Skeletal muscle tissue (tissue), 4 donors: ENCODE data around the gene ANKRD31. TPM values are rescaled to one million over a fixed set of nuclear protein-coding genes. Genes with fewer than 3 reads are reported as not detected.

Experiments
- H3K27ac ChIP-seq: one replicate; pipeline ENCODE4 v1.7.0; 2013; ENCODE audit warnings: mild to moderate bottlenecking, low read depth, low read length, inconsistent platforms
- H3K27me3 ChIP-seq, 3 donors: one replicate each; pipeline ENCODE4 v1.7.0; 2013; ENCODE audit warnings: low read length in 3 of 3; ENCODE audit not compliant: control insufficient read depth in 3 of 3, insufficient read depth in 3 of 3
- H3K36me3 ChIP-seq, 3 donors: one replicate each; pipeline ENCODE4 v1.7.0; 2013; ENCODE audit warnings: low read length in 3 of 3; ENCODE audit not compliant: control insufficient read depth in 3 of 3, insufficient read depth in 3 of 3
- H3K4me1 ChIP-seq, 3 donors: one replicate each; pipeline ENCODE4 v1.7.0; 2013; ENCODE audit warnings: low read length in 3 of 3, mild to moderate bottlenecking in 3 of 3; ENCODE audit not compliant: control insufficient read depth in 3 of 3, insufficient read depth in 3 of 3
- H3K4me3 ChIP-seq, 3 donors: one replicate each; pipeline ENCODE4 v1.7.0; 2013; ENCODE audit warnings: low read length in 3 of 3
- H3K9ac ChIP-seq, 3 donors: one replicate each; pipeline ENCODE4 v1.7.0; 2013; ENCODE audit warnings: low read length in 3 of 3, mild to moderate bottlenecking in 3 of 3, moderate library complexity in 2 of 3, low read depth in 1 of 3
- H3K9me3 ChIP-seq, 3 donors: one replicate each; pipeline ENCODE4 v1.7.0; 2013; ENCODE audit warnings: low read length in 3 of 3; ENCODE audit not compliant: control insufficient read depth in 3 of 3
- total RNA-seq: library from RNA; depleted of rRNA; stranded (reverse); fragments of >200 nt; gene quantifications from one replicate; pipeline ENCODE4 v1.2.3, GENCODE V29; 2014
- donor health status: Osteomylitis.

The ANKRD31 gene
- total RNA-seq, 1 donor from 2014 or later = under 0.01 TPM

DNA sequence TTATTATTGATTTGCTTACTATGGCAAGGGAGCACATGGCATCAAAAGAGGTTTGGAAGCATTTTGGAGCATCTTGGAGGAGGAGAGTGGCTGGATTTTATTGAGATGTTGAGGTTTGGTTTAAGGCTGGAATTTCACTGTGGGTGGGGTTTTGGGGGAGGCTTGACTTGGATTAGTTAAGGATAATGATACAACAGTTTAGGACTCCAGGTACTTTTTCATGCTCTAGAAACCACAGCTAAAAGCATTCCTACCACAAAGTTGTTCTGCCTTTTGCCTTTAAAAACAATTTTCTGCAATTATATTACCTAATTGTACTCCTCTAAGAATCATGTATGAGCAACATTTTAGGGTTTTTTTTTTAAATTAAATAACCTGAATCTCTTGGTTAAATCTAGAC, 189.3 kb downstream of the ANKRD31 start:
- no peaks in the 10 kb centered on the region for H3K9me3 ChIP-seq
- H3K4me1 ChIP-seq = peaks cover 6 to 16% (median 7%) of the 10 kb centered on the region in 3 donors
- H3K27ac ChIP-seq = no peak overlapping the region
- H3K36me3 ChIP-seq = peaks cover 0 to 4% (median 0%) of the 10 kb centered on the region in 3 donors
- H3K4me3 ChIP-seq = no peak overlapping the region
- H3K27me3 ChIP-seq = no peaks in the 10 kb centered on the region
- H3K9ac ChIP-seq = no peak overlapping the region

DNA sequence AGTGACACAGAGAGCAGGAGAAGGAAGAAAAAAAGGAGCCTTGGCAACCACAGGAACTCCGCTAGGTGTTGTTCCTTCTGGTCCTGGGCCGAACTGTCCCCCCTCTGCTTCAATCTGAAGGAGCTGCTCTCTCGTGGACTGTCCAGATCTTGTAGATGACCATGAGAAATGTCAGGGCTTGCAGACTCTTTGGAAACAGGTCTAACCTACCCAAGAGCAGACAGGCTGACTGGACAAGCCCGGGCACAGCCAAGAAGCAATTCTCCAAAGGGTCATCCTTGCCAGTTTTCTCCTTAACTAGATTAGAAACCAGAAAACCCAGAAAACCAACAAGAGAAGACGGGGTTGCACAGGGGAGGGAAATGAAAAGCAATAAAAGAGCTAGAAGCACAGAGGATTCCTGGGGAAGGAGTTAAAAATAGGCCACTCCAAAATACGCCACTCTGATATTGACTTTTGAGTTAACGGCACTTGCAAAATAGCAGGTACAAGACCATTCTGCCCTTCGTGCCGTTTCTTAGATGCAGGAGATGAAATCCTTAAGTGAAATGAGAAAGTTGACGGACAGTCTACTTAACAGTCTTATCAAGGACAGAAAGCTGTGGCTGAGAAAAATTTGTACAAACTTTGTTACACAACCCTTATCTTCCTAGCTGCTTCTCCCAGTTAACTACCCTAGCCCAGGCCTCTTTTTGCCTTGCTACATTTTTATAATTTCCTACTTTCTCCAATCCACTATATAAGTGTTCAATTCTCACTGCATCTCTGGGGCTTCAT, 190.1 kb downstream of the ANKRD31 start:
- no peaks in the 10 kb centered on the region for H3K27me3 ChIP-seq
- peaks cover 3 to 13% (median 4%) of the 10 kb centered on the region in 3 donors for H3K4me1 ChIP-seq
- H3K9me3 ChIP-seq = no peaks in the 10 kb centered on the region
- H3K9ac ChIP-seq = no peak overlapping the region
- H3K4me3 ChIP-seq = no peak overlapping the region
- H3K36me3 ChIP-seq = peaks cover 0 to 4% (median 0%) of the 10 kb centered on the region in 3 donors
- H3K27ac ChIP-seq = no peak overlapping the region

DNA sequence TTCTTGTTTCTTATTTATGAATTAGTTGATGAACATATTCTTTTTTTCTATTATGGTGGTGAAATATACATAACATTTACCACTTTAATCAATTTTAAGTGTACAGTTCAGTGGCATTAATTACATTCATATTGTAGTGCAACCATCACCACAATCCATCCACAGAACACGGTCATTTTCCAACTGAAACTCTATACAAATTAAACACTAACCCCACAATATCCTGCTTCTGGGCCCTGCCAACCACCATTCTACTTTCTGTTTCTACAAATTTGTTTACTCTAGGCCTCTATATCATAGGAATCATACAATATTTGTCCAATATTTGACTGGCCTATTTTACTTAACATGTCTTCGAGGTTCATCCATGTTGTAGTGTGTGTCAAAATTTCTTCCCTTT, 191.6 kb downstream of the ANKRD31 start:
- Histone ChIP-seq H3K9me3 (no peaks in the 10 kb centered on the region), H3K4me3 (no peak overlapping the region), H3K27me3 (no peaks in the 10 kb centered on the region), H3K4me1 (peaks cover 0 to 6% (median 2%) of the 10 kb centered on the region in 3 donors), H3K27ac (no peak overlapping the region), H3K9ac (no peak overlapping the region), H3K36me3 (peaks cover 0 to 4% (median 0%) of the 10 kb centered on the region in 3 donors)

DNA sequence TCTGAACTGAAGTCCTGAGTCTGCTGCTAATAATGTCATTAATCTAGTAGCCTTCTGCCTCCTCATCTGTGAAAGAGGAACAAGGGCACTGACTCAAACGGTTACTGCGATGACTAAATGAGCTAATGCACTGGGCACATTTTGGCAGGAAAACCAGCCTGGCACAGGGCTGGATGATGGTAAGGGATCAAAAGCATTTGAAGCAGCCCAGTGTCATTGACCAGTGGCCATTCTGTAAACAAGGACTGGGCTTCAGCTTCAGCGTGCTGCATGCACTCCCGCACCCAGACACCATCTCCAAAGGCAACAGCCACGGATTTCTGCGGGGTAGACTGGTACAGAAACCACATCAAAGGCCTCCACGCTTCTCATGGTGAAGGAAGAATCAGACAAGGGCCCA, 192.3 kb downstream of the ANKRD31 start:
- Histone ChIP-seq H3K36me3 (peaks cover 0 to 4% (median 0%) of the 10 kb centered on the region in 3 donors), H3K4me1 (no peaks in the 10 kb centered on the region), H3K9me3 (no peaks in the 10 kb centered on the region), H3K4me3 (no peak overlapping the region), H3K27ac (no peak overlapping the region), H3K9ac (no peak overlapping the region), H3K27me3 (no peaks in the 10 kb centered on the region)

GRCh38 chr5:75043633-75044264, 192.9 kb downstream of the ANKRD31 start:
- H3K4me1 ChIP-seq = no peaks in the 10 kb centered on the region
- H3K9ac ChIP-seq = no peak overlapping the region

GRCh38 chr5:75042522-75042921, 194.2 kb downstream of the ANKRD31 start:
- no peaks in the 10 kb centered on the region for H3K27me3 ChIP-seq
- no peaks in the 10 kb centered on the region for H3K4me1 ChIP-seq
- H3K27ac ChIP-seq = no peak overlapping the region
- H3K9ac ChIP-seq = no peak overlapping the region
- no peak overlapping the region for H3K4me3 ChIP-seq
- H3K36me3 ChIP-seq = peaks cover 0 to 4% (median 0%) of the 10 kb centered on the region in 3 donors
- no peaks in the 10 kb centered on the region for H3K9me3 ChIP-seq

More at GRCh38 chr5:75043633-75044264, 192.9 kb downstream of the ANKRD31 start:
- Histone ChIP-seq H3K36me3 (peaks cover 0 to 4% (median 0%) of the 10 kb centered on the region in 3 donors), H3K27me3 (no peaks in the 10 kb centered on the region), H3K27ac (no peak overlapping the region), H3K9me3 (no peaks in the 10 kb centered on the region), H3K4me3 (no peak overlapping the region)

- H3K4me1 ChIP-seq = no peaks in the 10 kb centered on the region
- peaks cover 0 to 4% (median 0%) of the 10 kb centered on the region in 3 donors for H3K36me3 ChIP-seq
- H3K4me3 ChIP-seq = no peak overlapping the region
- no peaks in the 10 kb centered on the region for H3K9me3 ChIP-seq
- no peaks in the 10 kb centered on the region for H3K27me3 ChIP-seq
- H3K27ac ChIP-seq = no peak overlapping the region
- no peak overlapping the region for H3K9ac ChIP-seq
Measured at GRCh38 chr5:75040973-75041372, 195.7 kb downstream of the ANKRD31 start.

DNA sequence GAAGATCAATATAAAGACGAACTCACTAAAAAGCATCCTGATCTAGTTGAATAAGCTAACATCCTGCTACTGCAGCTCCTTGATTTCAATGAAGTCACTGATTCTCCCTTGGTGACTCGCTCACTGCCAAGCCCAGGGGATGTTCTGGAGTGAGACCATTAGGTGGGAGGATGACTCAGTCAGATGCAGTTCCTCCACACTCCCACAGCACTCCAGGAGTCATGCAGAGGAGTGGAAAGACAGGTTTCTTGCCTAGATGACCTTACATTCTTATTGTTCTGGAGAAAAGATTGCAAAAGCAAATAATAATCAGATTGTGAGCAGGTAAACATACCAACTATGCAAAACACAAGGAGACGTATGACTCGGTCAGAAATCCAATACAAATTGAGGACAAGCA, 199.6 kb downstream of the ANKRD31 start:
- H3K27me3 ChIP-seq = no peaks in the 10 kb centered on the region
- H3K4me3 ChIP-seq = no peak overlapping the region
- peaks cover 0 to 2% (median 0%) of the 10 kb centered on the region in 3 donors for H3K36me3 ChIP-seq
- no peak overlapping the region for H3K27ac ChIP-seq
- H3K4me1 ChIP-seq = no peaks in the 10 kb centered on the region
- no peak overlapping the region for H3K9ac ChIP-seq
- no peaks in the 10 kb centered on the region for H3K9me3 ChIP-seq

DNA sequence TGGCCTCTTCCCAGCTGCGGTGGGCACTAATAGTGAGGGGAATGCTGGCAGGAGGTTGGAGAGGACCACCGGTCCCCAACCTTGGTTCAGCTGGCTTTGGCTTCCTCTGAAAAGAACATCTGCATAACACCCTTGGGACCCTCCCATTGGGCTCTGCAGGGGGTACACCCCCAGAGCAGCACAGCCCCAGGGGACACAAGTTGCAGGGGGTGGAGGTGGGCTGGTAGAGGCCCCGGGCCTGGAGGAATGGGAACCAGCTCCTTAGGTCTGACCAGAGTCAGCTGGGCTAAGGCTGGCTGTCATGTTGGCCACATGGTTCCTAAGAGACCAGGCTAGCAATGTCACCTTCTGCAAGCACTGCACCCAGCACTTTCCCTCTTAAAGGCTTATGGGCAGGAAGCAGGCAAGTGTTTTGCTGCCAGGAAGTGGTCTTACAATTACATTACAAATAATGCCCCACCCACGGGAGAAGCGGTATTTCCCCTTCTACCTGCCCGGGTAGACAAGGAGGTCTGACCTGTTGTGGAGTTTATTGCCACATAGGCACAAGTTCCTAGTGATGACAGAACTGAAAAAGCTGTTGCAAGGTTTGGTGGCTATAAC, 202.4 kb downstream of the ANKRD31 start:
- Histone ChIP-seq H3K9me3 (no peaks in the 10 kb centered on the region), H3K36me3 (peaks cover 0 to 2% (median 0%) of the 10 kb centered on the region in 3 donors), H3K27me3 (no peaks in the 10 kb centered on the region), H3K9ac (no peak overlapping the region), H3K4me1 (no peaks in the 10 kb centered on the region), H3K27ac (no peak overlapping the region), H3K4me3 (no peak overlapping the region)

DNA sequence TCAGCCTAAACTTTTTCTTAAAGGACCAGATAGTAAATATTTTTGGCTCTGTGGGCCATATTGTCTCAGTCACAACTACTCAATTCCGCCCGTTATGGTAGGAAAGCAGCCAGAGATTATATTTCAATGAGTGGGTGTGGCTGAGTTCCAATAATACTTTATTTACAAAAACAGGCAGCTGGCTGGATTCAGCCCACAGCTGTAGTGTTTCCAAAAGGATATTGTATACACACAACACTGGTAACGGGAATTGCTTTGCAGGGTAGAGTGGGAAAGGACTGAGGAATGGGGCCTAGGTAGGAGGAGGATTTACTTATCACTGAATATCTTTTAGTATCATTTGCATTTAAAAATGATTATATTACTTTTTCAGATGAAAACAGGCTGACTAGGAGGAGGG, 205.3 kb downstream of the ANKRD31 start:
- H3K4me1 ChIP-seq = no peaks in the 10 kb centered on the region
- H3K4me3 ChIP-seq = no peak overlapping the region
- no peak overlapping the region for H3K27ac ChIP-seq
- H3K36me3 ChIP-seq = peaks cover 0 to 2% (median 0%) of the 10 kb centered on the region in 3 donors
- H3K9ac ChIP-seq = no peak overlapping the region
- no peaks in the 10 kb centered on the region for H3K27me3 ChIP-seq
- H3K9me3 ChIP-seq = no peaks in the 10 kb centered on the region
